GM23248 (cell line): Measurements from ENCODE around the gene BLMH. TPM values are rescaled to one million over a fixed set of nuclear protein-coding genes. Genes with fewer than 3 reads are reported as not detected.
A peak's percentile ranks its signal among the peaks of the same experiment; 100 is the strongest.

Experiments used
- DNase-seq: peaks from one replicate; pipeline ENCODE4 v3.0.0-alpha.2; 2015
- H2AFZ ChIP-seq: fragments of 200-600 bp; sonication (generic); 2 replicates; pipeline ENCODE4 v1.6.1; 2016; ENCODE audit warnings: antibody characterized with exemption
- H3F3A ChIP-seq: fragments of 200-600 bp; sonication (generic); 2 replicates; pipeline ENCODE4 v1.6.1; 2016; ENCODE audit warnings: mild to moderate bottlenecking, antibody characterized with exemption, mixed run types; ENCODE audit not compliant: insufficient read depth
- H3K27ac ChIP-seq: fragments of 200-600 bp; sonication (generic); 2 replicates; pipeline ENCODE4 v1.5.1; 2016; ENCODE audit warnings: mild to moderate bottlenecking
- H3K27me3 ChIP-seq: fragments of 200-600 bp; sonication (generic); replicated peaks from 2 replicates; pipeline ENCODE4 v1.6.1; 2016; ENCODE audit warnings: mild to moderate bottlenecking; ENCODE audit not compliant: insufficient read depth
- H3K36me3 ChIP-seq: fragments of 200-600 bp; sonication (generic); 2 replicates; pipeline ENCODE4 v1.6.1; 2016; ENCODE audit warnings: low read depth, mild to moderate bottlenecking
- H3K4me1 ChIP-seq: fragments of 200-600 bp; sonication (generic); 2 replicates; pipeline ENCODE4 v1.6.1; 2016; ENCODE audit warnings: mild to moderate bottlenecking; ENCODE audit not compliant: insufficient read depth
- H3K4me2 ChIP-seq: fragments of 200-600 bp; sonication (generic); one replicate; pipeline ENCODE4 v1.6.1; 2016; ENCODE audit warnings: mild to moderate bottlenecking; ENCODE audit not compliant: unreplicated experiment
- H3K4me3 ChIP-seq: fragments of 200-600 bp; sonication (generic); 2 replicates; pipeline ENCODE4 v1.5.1; 2016; ENCODE audit warnings: mild to moderate bottlenecking
- H3K79me2 ChIP-seq: fragments of 200-600 bp; sonication (generic); 2 replicates; pipeline ENCODE4 v1.6.1; 2016; ENCODE audit warnings: mild to moderate bottlenecking; ENCODE audit not compliant: insufficient read depth
- H3K9ac ChIP-seq: fragments of 200-600 bp; sonication (generic); 2 replicates; pipeline ENCODE4 v1.6.1; 2016; ENCODE audit warnings: mild to moderate bottlenecking
- H3K9me2 ChIP-seq: fragments of 200-600 bp; sonication (generic); 2 replicates; pipeline ENCODE4 v1.6.1; 2016; ENCODE audit warnings: mixed run types, mild to moderate bottlenecking, moderate library complexity; ENCODE audit not compliant: insufficient read depth
- H3K9me3 ChIP-seq: fragments of 200-600 bp; sonication (generic); one replicate; pipeline ENCODE4 v1.6.1; 2017; ENCODE audit warnings: low read depth
- H4K20me1 ChIP-seq: fragments of 200-600 bp; sonication (generic); 2 replicates; pipeline ENCODE4 v1.6.0; 2016; ENCODE audit not compliant: insufficient read depth
- EZH2 ChIP-seq: fragments of 200-600 bp; sonication (generic); IDR thresholded peaks from 2 replicates; pipeline ENCODE4 v1.6.1; 2018; ENCODE audit warnings: antibody characterized with exemption, mild to moderate bottlenecking; ENCODE audit not compliant: insufficient read depth, poor library complexity, severe bottlenecking
- EZH2phosphoT487 ChIP-seq: fragments of 200-600 bp; sonication (generic); IDR thresholded peaks from 2 replicates; pipeline ENCODE4 v1.6.1; 2018; ENCODE audit warnings: antibody characterized with exemption, moderate library complexity, mild to moderate bottlenecking, low read depth; ENCODE audit not compliant: insufficient read depth
- WGBS, 2 experiments: methylation state at CpG; one replicate each; pipeline ENCODE4 v1.1.6; 2015 to 2017; ENCODE audit warnings: low lambda C conversion rate in 2 of 2, low coverage in 1 of 2; ENCODE audit errors: missing lambda C conversion rate in 2 of 2; 5-methylcytosine and 5-hydroxymethylcytosine counted together
- in situ Hi-C: fragments of 300-500 bp; cut with MboI; formaldehyde crosslinking; loops from 2 replicates; pipeline ENCODE4 v1.15.0; 2020
- polyA plus RNA-seq: library from polyadenylated mRNA; unstranded; fragments of >200 nt; fragmentation: Nextera tagmentation; extraction: Ambion mirVana; gene quantifications from 2 replicates; pipeline ENCODE4 v1.2.1, GENCODE V29; 2016
- total RNA-seq: library from RNA; depleted of rRNA; stranded (reverse); fragments of >200 nt; shearing (Covaris generic); gene quantifications from 2 replicates; pipeline ENCODE4 v1.2.3, GENCODE V29; 2014

The BLMH gene
- total and polyA plus RNA-seq, 2 experiments from 2014 or later, result 17.3 to 22.4 TPM

- peak; percentile 65 for DNase-seq
- WGBS, 2 experiments, result 1 to 2% methylated on average over 22 of the region's 22 CpGs
- H3F3A ChIP-seq, result peaks cover 12% of the 10 kb centered on the region
- peak overlapping the region; percentile 85 for H3K9ac ChIP-seq
- peak overlapping the region; percentile 89 for H3K4me3 ChIP-seq
- H3K27ac ChIP-seq, result peak overlapping the region; percentile 64
- in situ Hi-C loops, result no loop called here
- TF ChIP-seq EZH2 (no peak), EZH2phosphoT487 (no peak)
- peaks cover 29% of the 10 kb centered on the region for H3K79me2 ChIP-seq
- peak overlapping the region; percentile 96 for H2AFZ ChIP-seq
- no peaks in the 10 kb centered on the region for H3K9me2 ChIP-seq
- H3K27me3 ChIP-seq, result no peaks in the 10 kb centered on the region
- no peaks in the 10 kb centered on the region for H3K9me3 ChIP-seq
- peak overlapping the region; percentile 92 for H3K4me2 ChIP-seq
- peaks cover 12% of the 10 kb centered on the region for H3K36me3 ChIP-seq
- peaks cover 11% of the 10 kb centered on the region; the same call in 1 of the 2 replicates for H3K4me1 ChIP-seq
- H4K20me1 ChIP-seq, result 0 out of 2 replicates have a peak, but pooled peaks cover 3% of the 10 kb centered on the region
Observed at GRCh38 chr17:30290696-30291542, 825 bp downstream of the BLMH start.

- Histone ChIP-seq H3K27me3 (no peaks in the 10 kb centered on the region), H4K20me1 (0 out of 2 replicates have a peak, but pooled peaks cover 3% of the 10 kb centered on the region), H3K4me3 (peak overlapping the region; percentile 89), H3K79me2 (peaks cover 29% of the 10 kb centered on the region), H2AFZ (peak overlapping the region; percentile 96; the same call in 1 of the 2 replicates), H3K9me3 (no peaks in the 10 kb centered on the region), H3F3A (peaks cover 12% of the 10 kb centered on the region), H3K9me2 (no peaks in the 10 kb centered on the region), H3K36me3 (peaks cover 21% of the 10 kb centered on the region), H3K4me2 (peak overlapping the region; percentile 92), H3K27ac (no peak overlapping the region), H3K9ac (peak overlapping the region; percentile 85; the same call in 1 of the 2 replicates), H3K4me1 (peaks cover 11% of the 10 kb centered on the region; the same call in 1 of the 2 replicates)
- 91 to 94% methylated on average over 2 of the region's 2 CpGs for WGBS, 2 experiments
- DNase-seq, result no peak
- in situ Hi-C loops, result no loop called here
- TF ChIP-seq EZH2, result no peak
Observed at GRCh38 chr17:30290077-30290476, 1.7 kb downstream of the BLMH start.

- TF ChIP-seq EZH2phosphoT487, result no peak
- Histone ChIP-seq H3K4me2 (no peak overlapping the region), H3K9me3 (no peaks in the 10 kb centered on the region), H3K27ac (no peak overlapping the region), H3F3A (no peaks in the 10 kb centered on the region), H3K4me1 (peaks cover 8% of the 10 kb centered on the region; the same call in 1 of the 2 replicates), H4K20me1 (no peaks in the 10 kb centered on the region), H3K79me2 (no peaks in the 10 kb centered on the region; the same call in 1 of the 2 replicates), H3K9me2 (no peaks in the 10 kb centered on the region), H3K9ac (no peak overlapping the region), H3K36me3 (peaks cover 8% of the 10 kb centered on the region), H3K4me3 (no peak overlapping the region), H3K27me3 (no peaks in the 10 kb centered on the region), H2AFZ (no peak overlapping the region)
- in situ Hi-C loops, result no loop called here
- no peak for DNase-seq
Observed at GRCh38 chr17:30279156-30279555, 12.6 kb downstream of the BLMH start.

GRCh38 chr17:30278032-30278431 is 13.7 kb downstream of the BLMH start:
- H3K4me1 ChIP-seq, result peaks cover 8% of the 10 kb centered on the region; the same call in 1 of the 2 replicates
- H3K9ac ChIP-seq, result no peak overlapping the region
- no peaks in the 10 kb centered on the region for H3F3A ChIP-seq
- no peaks in the 10 kb centered on the region for H3K9me3 ChIP-seq
- TF ChIP-seq EZH2phosphoT487 (no peak), EZH2 (no peak)
- no peaks in the 10 kb centered on the region for H3K9me2 ChIP-seq
- no peaks in the 10 kb centered on the region for H4K20me1 ChIP-seq
- no peak overlapping the region for H3K27ac ChIP-seq
- H3K4me3 ChIP-seq, result no peak overlapping the region
- in situ Hi-C loops, result no loop called here
- H3K36me3 ChIP-seq, result peaks cover 11% of the 10 kb centered on the region
- H3K4me2 ChIP-seq, result no peak overlapping the region
- no peaks in the 10 kb centered on the region for H3K27me3 ChIP-seq
- no peak overlapping the region for H2AFZ ChIP-seq
- peak; percentile 62 for DNase-seq
- no peaks in the 10 kb centered on the region; the same call in 1 of the 2 replicates for H3K79me2 ChIP-seq

GRCh38 chr17:30275911-30276310 is 15.8 kb downstream of the BLMH start:
- Histone ChIP-seq H3K36me3 (peaks cover 28% of the 10 kb centered on the region), H3K9me3 (no peaks in the 10 kb centered on the region), H3K4me3 (no peak overlapping the region), H2AFZ (no peak overlapping the region), H3F3A (no peaks in the 10 kb centered on the region), H4K20me1 (no peaks in the 10 kb centered on the region), H3K9me2 (no peaks in the 10 kb centered on the region), H3K4me2 (no peak overlapping the region), H3K79me2 (no peaks in the 10 kb centered on the region; the same call in 1 of the 2 replicates), H3K9ac (no peak overlapping the region), H3K27me3 (no peaks in the 10 kb centered on the region), H3K4me1 (peaks cover 8% of the 10 kb centered on the region; the same call in 1 of the 2 replicates), H3K27ac (no peak overlapping the region)
- no peak for TF ChIP-seq EZH2
- TF ChIP-seq EZH2phosphoT487, result no peak
- in situ Hi-C loops, result no loop called here
- 78 to 86% methylated on average over 2 of the region's 2 CpGs for WGBS, 2 experiments
- no peak for DNase-seq
